ENCODE data around the gene NOL6. TPM values are rescaled to one million over a fixed set of nuclear protein-coding genes. Genes with fewer than 3 reads are reported as not detected.
A peak's percentile ranks its signal among the peaks of the same experiment; 100 is the strongest.

Gene NOL6
- total and polyA plus RNA-seq, 9 of the 15 experiments (the other 6 are each of a cell fraction or from before 2014, with no cell fraction given): 7.7 to 58.9 (median 27.0) TPM

DNA sequence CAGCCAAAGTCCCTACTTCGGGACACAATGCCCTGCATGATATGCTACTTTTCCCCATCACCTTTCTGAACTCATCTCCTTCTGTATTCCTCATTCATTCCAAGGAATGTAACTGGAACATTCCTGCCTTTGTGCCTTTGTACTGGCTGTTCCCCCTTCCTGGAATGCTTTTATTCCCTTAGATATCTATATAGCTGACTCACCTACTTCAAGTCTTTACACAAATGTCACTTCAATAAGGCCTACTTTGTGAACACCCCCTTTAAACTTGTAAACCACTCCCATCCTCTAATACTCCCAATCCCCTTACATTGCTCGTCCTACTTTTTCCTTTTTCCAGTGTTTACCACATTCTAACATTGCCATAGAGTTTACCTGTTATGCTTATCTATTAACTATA, 2.4 kb downstream of the NOL6 start:
- H3K79me2 ChIP-seq (ENCODE audit: control insufficient read depth, insufficient read depth, low read length): peaks cover 31% of the 10 kb centered on the region
- ATAC-seq: no peak
- H3K4me2 ChIP-seq (ENCODE audit: insufficient read depth, low read length): no peak overlapping the region
- POLR2A ChIA-PET: interaction anchor here (0.6 to 1.2 kb wide), 3 partner anchors 10 to 668 kb away, joined by 3 read pairs; no protein-coding TSS in a partner anchor
- H3K4me1 ChIP-seq (replicated peaks in 1 of 2; ENCODE audit: control insufficient read depth in 2 of 2, insufficient read depth in 2 of 2, low read length in 2 of 2): peaks cover 4 to 7% of the 10 kb centered on the region in 2 experiments; a peak in 3 of 5 replicates
- no peak overlapping the region for H2AFZ ChIP-seq (ENCODE audit: low read depth, low read length)
- no peak overlapping the region for H3K4me3 ChIP-seq
- no peaks in the 10 kb centered on the region for H3K27me3 ChIP-seq (ENCODE audit: control insufficient read depth in 2 of 2, insufficient read depth in 2 of 2, low read length in 2 of 2)
- peaks cover 62% of the 10 kb centered on the region for H3K36me3 ChIP-seq (ENCODE audit: control insufficient read depth, insufficient read depth, low read length)
- no peaks in the 10 kb centered on the region for H3K9me3 ChIP-seq (replicated peaks; ENCODE audit: control insufficient read depth, insufficient read depth, low read depth, low read length)
- TF ChIP-seq CBX3 (IDR thresholded peaks at IDR 0.05; ENCODE audit: borderline replicate concordance in 1 of 2, low read length in 2 of 2) (no peak), NELFE (IDR thresholded peaks at IDR 0.05; ENCODE audit: insufficient read depth, insufficient read length) (no peak), KAT7 (CRISPR knock-in tag; IDR thresholded peaks at IDR 0.05; ENCODE audit: borderline replicate concordance) (no peak)
- BruUV-seq (replicated peaks): no TSS peak
- no peaks in the 10 kb centered on the region for H3K9me1 ChIP-seq (ENCODE audit: control insufficient read depth, insufficient read depth, low read length)
- no peak overlapping the region for H3K27ac ChIP-seq (ENCODE audit: extremely low read depth, low read depth, low read length)
- H4K20me1 ChIP-seq (replicated peaks; ENCODE audit: control insufficient read depth, insufficient read depth, low read length): no peaks in the 10 kb centered on the region
- no peak for FAIRE-seq
- intact Hi-C loops (cut with micrococcal nuclease): loop anchor here (10.0 kb wide), 1 partner anchor 253 kb away; no protein-coding TSS in a partner anchor
- no peak overlapping the region for H3K9ac ChIP-seq (ENCODE audit: insufficient read depth in 1 of 2, low read depth in 2 of 2, low read length in 2 of 2)
- in situ Hi-C loops (cut with MboI): no loop called here
- DNase-seq (ENCODE audit: extremely low read depth in 1 of 4, low spot score in 3 of 4): no peak
- CTCF ChIA-PET (ENCODE audit: low intra/inter-chr PET ratio): no interaction called here
- 82% methylated on average over 2 of the region's 2 CpGs for WGBS (ENCODE audit: insufficient coverage, low coverage, missing lambda C conversion rate)

DNA sequence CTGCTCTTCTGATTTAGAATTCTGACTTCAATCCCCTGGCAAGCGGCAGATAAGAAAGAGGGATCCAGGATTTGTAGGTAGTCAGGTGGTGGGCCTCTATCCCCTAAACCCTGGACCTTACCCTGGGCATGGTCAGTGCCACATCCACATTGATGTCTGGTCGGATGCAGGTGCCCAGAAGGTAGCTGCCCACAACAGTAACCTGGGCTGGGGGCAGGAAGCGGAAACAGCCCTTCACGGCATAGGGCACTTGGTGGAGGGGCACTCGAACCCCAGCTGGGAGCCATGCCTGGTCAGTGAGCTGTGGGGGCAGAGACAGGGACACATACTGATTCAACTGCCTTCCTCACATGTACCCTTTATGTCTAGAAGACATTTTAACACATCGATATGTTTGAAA, 3.8 kb downstream of the NOL6 start:
- intact Hi-C loops (cut with micrococcal nuclease): loop anchor here (10.0 kb wide), 1 partner anchor 255 kb away; no protein-coding TSS in a partner anchor
- Histone ChIP-seq H3K27ac (ENCODE audit: extremely low read depth, low read depth, low read length) (no peak overlapping the region), H3K4me3 (no peak overlapping the region), H3K9ac (ENCODE audit: insufficient read depth in 1 of 2, low read depth in 2 of 2, low read length in 2 of 2) (no peak overlapping the region), H3K4me2 (ENCODE audit: insufficient read depth, low read length) (no peak overlapping the region), H3K9me3 (replicated peaks; ENCODE audit: control insufficient read depth, insufficient read depth, low read depth, low read length) (no peaks in the 10 kb centered on the region), H4K20me1 (replicated peaks; ENCODE audit: control insufficient read depth, insufficient read depth, low read length) (no peaks in the 10 kb centered on the region), H3K79me2 (ENCODE audit: control insufficient read depth, insufficient read depth, low read length) (peaks cover 31% of the 10 kb centered on the region), H3K4me1 (replicated peaks in 1 of 2; ENCODE audit: control insufficient read depth in 2 of 2, insufficient read depth in 2 of 2, low read length in 2 of 2) (peaks cover 7% of the 10 kb centered on the region in 2 experiments; a peak in 3 of 5 replicates), H3K9me1 (ENCODE audit: control insufficient read depth, insufficient read depth, low read length) (no peaks in the 10 kb centered on the region), H3K27me3 (ENCODE audit: control insufficient read depth in 2 of 2, insufficient read depth in 2 of 2, low read length in 2 of 2) (no peaks in the 10 kb centered on the region), H3K36me3 (ENCODE audit: control insufficient read depth, insufficient read depth, low read length) (peaks cover 76% of the 10 kb centered on the region), H2AFZ (ENCODE audit: low read depth, low read length) (no peak overlapping the region)
- in situ Hi-C loops (cut with MboI): loop anchor here (10.0 kb wide), 1 partner anchor 65 kb away; the partner anchor contains the start of gene AQP7
- no TSS peak for BruUV-seq (replicated peaks)
- TF ChIP-seq ZNF274 (IDR thresholded peaks at IDR 0.05; ENCODE audit: borderline replicate concordance, low read depth, low read length) (no peak), ZFP30 (CRISPR knock-in tag; IDR thresholded peaks at IDR 0.05; ENCODE audit: borderline replicate concordance) (no peak), NFATC3 (IDR thresholded peaks at IDR 0.05) (no peak), ZKSCAN3 (CRISPR knock-in tag; IDR thresholded peaks at IDR 0.05) (no peak), POU5F1 (IDR thresholded peaks at IDR 0.05; ENCODE audit: borderline replicate concordance, low read depth, low read length, partially characterized antibody) (no peak), IRF2 (CRISPR knock-in tag; IDR thresholded peaks at IDR 0.05) (no peak), ZNF140 (CRISPR knock-in tag; IDR thresholded peaks at IDR 0.05) (no peak), PYGO2 (tag; IDR thresholded peaks at IDR 0.05) (no peak), CBFB (CRISPR knock-in tag; IDR thresholded peaks at IDR 0.05) (no peak), HSF4 (CRISPR knock-in tag; IDR thresholded peaks at IDR 0.05; ENCODE audit: borderline replicate concordance) (no peak)
- FAIRE-seq (no peak), DNase-seq (ENCODE audit: extremely low read depth in 1 of 4, low spot score in 3 of 4) (peak in 1 of 4 experiments; percentile 1), ATAC-seq (no peak)
- POLR2A ChIA-PET: no interaction called here
- CTCF ChIA-PET (ENCODE audit: low intra/inter-chr PET ratio): no interaction called here
- 88% methylated on average over 2 of the region's 6 CpGs for WGBS (ENCODE audit: insufficient coverage, low coverage, missing lambda C conversion rate)
